Gastrocnemius medialis (tissue), 4 donors: ENCODE data around the gene NUCKS1. TPM values are rescaled to one million over a fixed set of nuclear protein-coding genes. Genes with fewer than 3 reads are reported as not detected.

ENCODE experiments used
- ATAC-seq, 2 donors: fragments of 150-250 bp; one replicate each; pipeline ENCODE4 v1.9.1; 2016
- DNase-seq, 2 donors: peaks; one replicate each; pipeline ENCODE4 v3.0.0-alpha.2; 2019
- H3K27ac ChIP-seq, 4 donors: fragments of 200-600 bp; sonication (generic); 1 replicate in 1 of 4; 2 replicates in 3 of 4; pipeline ENCODE4 v1.5.1; 2016 to 2018; ENCODE audit warnings: mild to moderate bottlenecking in 2 of 4, moderate library complexity in 1 of 4
- H3K27me3 ChIP-seq, 3 donors: fragments of 200-600 bp; sonication (generic) in 2 of 3; 1 replicate in 1 of 3; 2 replicates in 2 of 3; pipeline versions ENCODE4 v1.5.1 to v1.6.0; 2016 to 2019; ENCODE audit warnings: mild to moderate bottlenecking in 1 of 3, moderate library complexity in 1 of 3
- H3K36me3 ChIP-seq, 2 donors: fragments of 200-600 bp; sonication (generic) in 1 of 2; one replicate each; pipeline ENCODE4 v1.5.1; 2017 to 2018
- H3K4me1 ChIP-seq, 2 donors: fragments of 200-600 bp; sonication (generic) in 1 of 2; one replicate each; pipeline ENCODE4 v1.5.1; 2016 to 2017; ENCODE audit warnings: mild to moderate bottlenecking in 2 of 2
- H3K4me3 ChIP-seq, 4 donors: fragments of 200-600 bp; sonication (generic) in 3 of 4; 1 replicate in 1 of 4; 2 replicates in 3 of 4; pipeline ENCODE4 v1.5.1; 2016 to 2019; ENCODE audit warnings: mild to moderate bottlenecking in 2 of 4
- H3K9me3 ChIP-seq, 3 donors: fragments of 200-600 bp; sonication (generic) in 2 of 3; 1 replicate in 1 of 3; 2 replicates in 2 of 3; pipeline ENCODE4 v1.5.1; 2016 to 2019
- POLR2A ChIP-seq, 2 donors: fragments of 450-650 bp; IDR thresholded peaks; one replicate each; pipeline ENCODE4 v1.6.1; 2017; ENCODE audit warnings: antibody characterized with exemption in 2 of 2, mild to moderate bottlenecking in 2 of 2, moderate library complexity in 2 of 2
- in situ Hi-C, 4 donors: fragments of 200-750 bp; cut with MboI; loops; one replicate each; pipeline versions ENCODE4 v1.15.0 to v1.8.0; 2017; ENCODE audit warnings: low sequenced_read_pairs in 4 of 4
- intact Hi-C: fragments of 100-400 bp; cut with DNase I; formaldehyde crosslinking; loops from one replicate; pipeline ENCODE4 v1.15.1; 2023; ENCODE audit warnings: low total_unique reads
- total RNA-seq, 4 donors: library from RNA; depleted of rRNA; stranded (reverse); fragments of >200 nt; gene quantifications; one replicate each; pipeline versions ENCODE4 v1.1.0 to v1.2.3, GENCODE V29; 2016
- TF ChIP-seq, protein P1 (sequence below), 5 experiments: fragments of 450-650 bp in 3 of 5; fragments of 200-600 bp in 2 of 5; sonication (generic) in 2 of 5; IDR thresholded peaks in 4 of 5; conservative IDR thresholded peaks in 1 of 5; 1 replicate in 4 of 5; 2 replicates in 1 of 5; pipeline ENCODE4 v1.5.1; 2016 to 2019; ENCODE audit warnings: antibody characterized with exemption in 5 of 5, mild to moderate bottlenecking in 3 of 5, moderate library complexity in 3 of 5

Gene NUCKS1
- total RNA-seq, 4 donors from 2014 or later: 45.5 to 69.7 (median 62.6) TPM

DNA sequence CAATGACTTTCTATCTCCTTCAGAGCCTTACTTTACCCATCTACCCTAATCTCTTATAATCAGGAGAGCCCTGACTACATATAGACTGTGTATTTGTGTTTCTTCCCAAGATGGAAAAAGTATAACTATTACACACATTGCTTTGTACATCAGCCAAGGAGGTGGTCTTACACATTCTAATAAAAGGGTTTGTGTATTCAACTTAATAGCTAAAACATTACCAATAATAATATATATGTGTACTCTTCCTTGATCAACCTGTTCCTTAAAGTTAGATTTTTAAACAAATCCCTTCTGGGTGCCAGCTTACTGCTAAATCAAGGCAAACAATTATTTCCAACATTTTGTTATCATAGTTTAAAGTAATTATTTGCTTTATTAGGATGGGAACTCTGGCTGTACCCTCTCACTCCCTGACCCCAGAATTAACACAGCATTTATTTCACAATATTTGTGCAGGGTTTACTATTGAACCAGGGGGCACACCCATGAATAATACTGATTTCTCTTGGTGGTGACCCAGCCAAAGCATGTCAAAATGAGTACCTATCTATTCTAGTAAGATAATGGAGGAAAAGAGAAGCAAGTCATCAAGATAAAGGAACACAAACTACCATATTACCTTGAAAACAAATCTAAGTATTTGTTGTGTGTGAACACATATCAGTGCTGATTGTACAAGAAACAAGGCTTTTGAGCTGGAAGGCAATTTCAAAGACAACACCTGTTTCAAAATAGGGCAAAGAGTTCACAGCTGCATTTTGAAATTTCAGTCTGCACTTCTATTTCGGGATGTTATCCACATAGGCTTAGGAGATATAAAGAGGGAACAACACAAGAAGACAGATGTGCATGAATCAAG lies 39.5 kb downstream of the NUCKS1 start:
- no peaks in the 10 kb centered on the region for H3K9me3 ChIP-seq
- H3K27me3 ChIP-seq: no peaks in the 10 kb centered on the region
- no peak overlapping the region for H3K27ac ChIP-seq
- in situ Hi-C loops (loop anchor here in 1 of 4 donors (5.0 kb wide), 1 partner anchor 48 kb away; no protein-coding TSS in a partner anchor), intact Hi-C loops (loop anchor here (1.0 to 2.0 kb wide), 2 partner anchors 51 to 118 kb away; no protein-coding TSS in a partner anchor)
- peaks cover 0 to 6% of the 10 kb centered on the region in 2 donors for H3K36me3 ChIP-seq
- TF ChIP-seq, protein P1, sequence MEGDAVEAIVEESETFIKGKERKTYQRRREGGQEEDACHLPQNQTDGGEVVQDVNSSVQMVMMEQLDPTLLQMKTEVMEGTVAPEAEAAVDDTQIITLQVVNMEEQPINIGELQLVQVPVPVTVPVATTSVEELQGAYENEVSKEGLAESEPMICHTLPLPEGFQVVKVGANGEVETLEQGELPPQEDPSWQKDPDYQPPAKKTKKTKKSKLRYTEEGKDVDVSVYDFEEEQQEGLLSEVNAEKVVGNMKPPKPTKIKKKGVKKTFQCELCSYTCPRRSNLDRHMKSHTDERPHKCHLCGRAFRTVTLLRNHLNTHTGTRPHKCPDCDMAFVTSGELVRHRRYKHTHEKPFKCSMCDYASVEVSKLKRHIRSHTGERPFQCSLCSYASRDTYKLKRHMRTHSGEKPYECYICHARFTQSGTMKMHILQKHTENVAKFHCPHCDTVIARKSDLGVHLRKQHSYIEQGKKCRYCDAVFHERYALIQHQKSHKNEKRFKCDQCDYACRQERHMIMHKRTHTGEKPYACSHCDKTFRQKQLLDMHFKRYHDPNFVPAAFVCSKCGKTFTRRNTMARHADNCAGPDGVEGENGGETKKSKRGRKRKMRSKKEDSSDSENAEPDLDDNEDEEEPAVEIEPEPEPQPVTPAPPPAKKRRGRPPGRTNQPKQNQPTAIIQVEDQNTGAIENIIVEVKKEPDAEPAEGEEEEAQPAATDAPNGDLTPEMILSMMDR (IDR thresholded peaks at IDR 0.05 in 4 of 5, conservative IDR thresholded peaks at IDR 0.05 in 1 of 5): no peak
- TF ChIP-seq POLR2A (IDR thresholded peaks at IDR 0.05): no peak
- no peak overlapping the region for H3K4me3 ChIP-seq
- peaks cover 18 to 22% of the 10 kb centered on the region in 2 donors for H3K4me1 ChIP-seq
- DNase-seq (no peak), ATAC-seq (no peak)

DNA sequence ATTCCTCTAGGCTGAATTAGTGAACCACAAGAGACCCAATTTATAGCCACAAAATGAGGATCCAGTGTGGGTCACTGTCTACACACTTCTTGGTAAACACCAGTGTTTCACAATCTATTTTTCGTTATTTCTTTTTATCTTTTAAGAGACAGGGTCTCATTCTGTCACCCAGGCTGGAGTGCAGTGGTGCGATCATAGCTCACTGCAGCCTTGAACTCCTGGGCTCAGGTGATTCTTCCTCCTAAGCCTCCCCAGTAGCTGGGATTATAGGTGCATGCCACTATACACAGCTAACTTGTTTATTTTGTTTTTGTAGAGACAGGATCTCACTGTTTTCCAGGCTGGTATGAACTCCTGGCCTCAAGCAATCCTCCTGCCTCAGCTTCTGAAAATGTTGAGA lies 40.3 kb downstream of the NUCKS1 start:
- in situ Hi-C loops (loop anchor here in 2 of 4 donors (5.0 kb wide), 1 partner anchor 47 kb away; no protein-coding TSS in a partner anchor), intact Hi-C loops (loop anchor here (2.0 kb wide), 1 partner anchor 117 kb away; no protein-coding TSS in a partner anchor)
- Histone ChIP-seq H3K36me3 (no peaks in the 10 kb centered on the region), H3K4me3 (no peak overlapping the region), H3K4me1 (peaks cover 18 to 22% of the 10 kb centered on the region in 2 donors), H3K27me3 (no peaks in the 10 kb centered on the region), H3K27ac (no peak overlapping the region), H3K9me3 (no peaks in the 10 kb centered on the region)
- TF ChIP-seq, protein P1 (IDR thresholded peaks at IDR 0.05 in 4 of 5, conservative IDR thresholded peaks at IDR 0.05 in 1 of 5): no peak
- TF ChIP-seq POLR2A (IDR thresholded peaks at IDR 0.05): no peak
- DNase-seq: no peak
- ATAC-seq: no peak

- no peak overlapping the region for H3K4me3 ChIP-seq
- H3K36me3 ChIP-seq: peaks cover 0 to 3% of the 10 kb centered on the region in 2 donors
- H3K4me1 ChIP-seq: peaks cover 18 to 22% of the 10 kb centered on the region in 2 donors
- H3K27me3 ChIP-seq: no peaks in the 10 kb centered on the region
- no peak for DNase-seq
- no peak for TF ChIP-seq POLR2A (IDR thresholded peaks at IDR 0.05)
- TF ChIP-seq, protein P1 (IDR thresholded peaks at IDR 0.05 in 4 of 5, conservative IDR thresholded peaks at IDR 0.05 in 1 of 5): no peak
- H3K9me3 ChIP-seq: no peaks in the 10 kb centered on the region
- peak overlapping the region in 3 of 4 donors; percentile 3 to 44 (median 27) for H3K27ac ChIP-seq
- in situ Hi-C loops (loop anchor here in 1 of 4 donors (5.0 kb wide), 1 partner anchor 47 kb away; no protein-coding TSS in a partner anchor), intact Hi-C loops (no loop called here)
- no peak for ATAC-seq
Measured at GRCh38 chr1:205709059-205709398, 41.0 kb downstream of the NUCKS1 start.

DNA sequence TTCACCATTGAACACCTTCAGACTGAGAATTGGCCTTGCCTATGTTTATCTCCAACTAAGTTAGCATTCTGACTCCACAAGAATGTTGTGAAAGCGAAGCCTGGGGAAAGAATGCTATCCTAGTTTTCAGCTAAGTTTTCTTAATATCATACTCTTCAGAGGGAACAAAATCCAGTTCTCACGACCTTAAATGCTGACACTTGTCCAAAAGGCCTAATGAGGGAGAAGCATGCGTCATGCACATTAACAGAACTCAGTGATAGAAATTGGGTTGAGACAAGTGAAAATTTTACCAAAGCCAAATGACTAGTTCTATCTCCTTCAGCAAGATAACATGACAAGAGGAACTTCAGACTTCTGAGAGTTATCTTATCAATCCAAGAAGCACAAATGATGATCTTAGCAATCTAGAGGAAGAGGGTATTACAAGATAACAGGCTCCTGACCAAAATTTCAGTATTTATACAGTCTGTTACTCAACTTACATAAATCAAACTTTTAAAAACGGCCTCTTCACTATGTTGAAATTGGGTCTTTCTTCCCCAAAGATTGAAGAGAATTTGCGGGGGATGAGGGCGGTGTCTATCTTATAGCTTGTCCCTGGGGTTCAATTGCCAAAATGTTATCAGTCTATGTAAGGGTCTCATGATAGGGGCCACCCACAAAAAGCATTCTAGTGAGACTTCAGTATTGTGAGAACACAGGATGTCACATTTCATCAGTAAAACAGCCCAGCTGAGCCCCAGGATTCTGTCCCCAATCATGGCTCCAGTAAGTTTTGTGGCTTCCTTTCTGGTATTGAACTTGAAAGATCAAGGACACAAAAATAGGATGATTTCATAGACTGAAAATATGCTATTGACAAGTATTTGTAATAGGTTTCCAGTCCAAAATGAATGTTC lies 43.1 kb downstream of the NUCKS1 start:
- Histone ChIP-seq H3K9me3 (no peaks in the 10 kb centered on the region), H3K4me1 (peaks cover 18 to 22% of the 10 kb centered on the region in 2 donors), H3K27me3 (no peaks in the 10 kb centered on the region), H3K36me3 (peaks cover 0 to 10% of the 10 kb centered on the region in 2 donors), H3K27ac (peak overlapping the region in 1 of 4 donors; percentile 44), H3K4me3 (no peak overlapping the region)
- no peak for TF ChIP-seq POLR2A (IDR thresholded peaks at IDR 0.05)
- TF ChIP-seq, protein P1 (IDR thresholded peaks at IDR 0.05 in 4 of 5, conservative IDR thresholded peaks at IDR 0.05 in 1 of 5): no peak
- ATAC-seq (no peak), DNase-seq (no peak)
- in situ Hi-C loops: loop anchor here in 1 of 4 donors (5.0 kb wide), 1 partner anchor 45 kb away; no protein-coding TSS in a partner anchor
- intact Hi-C loops: no loop called here
